Measurements from ENCODE around the gene CTIF. TPM values are rescaled to one million over a fixed set of nuclear protein-coding genes. Genes with fewer than 3 reads are reported as not detected.

The CTIF gene
- total RNA-seq, 1 donor from 2014 or later = 67.9 TPM

GRCh38 chr18:48530399-48531081 is 8.3 kb upstream of the CTIF start:
- Mint-ChIP-seq H3K36me3 (no peaks in the 10 kb centered on the region), H3K4me1 (peaks cover 2% of the 10 kb centered on the region), H3K9me3 (no peaks in the 10 kb centered on the region), H3K27ac (no peak overlapping the region), H3K4me3 (no peak overlapping the region), H3K27me3 (ENCODE audit: low read depth) (peaks cover 14% of the 10 kb centered on the region)
- no peak for DNase-seq (ENCODE audit: low spot score in 2 of 2, unreplicated experiment in 2 of 2)
- TF ChIP-seq CTCF (IDR thresholded peaks at IDR 0.05; ENCODE audit: unreplicated experiment) = no peak

- no peaks in the 10 kb centered on the region for H3K36me3 Mint-ChIP-seq
- DNase-seq (ENCODE audit: low spot score in 2 of 2, unreplicated experiment in 2 of 2) = no peak
- peaks cover 2% of the 10 kb centered on the region for H3K4me1 Mint-ChIP-seq
- no peaks in the 10 kb centered on the region for H3K9me3 Mint-ChIP-seq
- peaks cover 12% of the 10 kb centered on the region for H3K27me3 Mint-ChIP-seq (ENCODE audit: low read depth)
- H3K27ac Mint-ChIP-seq = no peak overlapping the region
- H3K4me3 Mint-ChIP-seq = no peak overlapping the region
- TF ChIP-seq CTCF (IDR thresholded peaks at IDR 0.05; ENCODE audit: unreplicated experiment) = no peak
Observed at GRCh38 chr18:48531082-48531403, 7.8 kb upstream of the CTIF start.

- no peak for DNase-seq (ENCODE audit: low spot score in 2 of 2, unreplicated experiment in 2 of 2)
- Mint-ChIP-seq H3K27ac (no peak overlapping the region), H3K36me3 (no peaks in the 10 kb centered on the region), H3K9me3 (no peaks in the 10 kb centered on the region), H3K4me1 (peaks cover 2% of the 10 kb centered on the region), H3K27me3 (ENCODE audit: low read depth) (peaks cover 12% of the 10 kb centered on the region), H3K4me3 (no peak overlapping the region)
- TF ChIP-seq CTCF (IDR thresholded peaks at IDR 0.05; ENCODE audit: unreplicated experiment) = no peak
Observed at GRCh38 chr18:48531908-48532307, 6.9 kb upstream of the CTIF start.

- Mint-ChIP-seq H3K27me3 (ENCODE audit: low read depth) (peaks cover 2% of the 10 kb centered on the region), H3K4me1 (peaks cover 5% of the 10 kb centered on the region), H3K36me3 (no peaks in the 10 kb centered on the region), H3K9me3 (no peaks in the 10 kb centered on the region), H3K4me3 (no peak overlapping the region), H3K27ac (no peak overlapping the region)
- TF ChIP-seq CTCF (IDR thresholded peaks at IDR 0.05; ENCODE audit: unreplicated experiment) = no peak
- no peak for DNase-seq (ENCODE audit: low spot score in 2 of 2, unreplicated experiment in 2 of 2)
Observed at GRCh38 chr18:48533340-48534070, 5.3 kb upstream of the CTIF start.

- Mint-ChIP-seq H3K36me3 (no peaks in the 10 kb centered on the region), H3K9me3 (no peaks in the 10 kb centered on the region), H3K27me3 (ENCODE audit: low read depth) (peaks cover 2% of the 10 kb centered on the region), H3K4me3 (no peak overlapping the region), H3K27ac (no peak overlapping the region), H3K4me1 (peaks cover 6% of the 10 kb centered on the region)
- no peak for TF ChIP-seq CTCF (IDR thresholded peaks at IDR 0.05; ENCODE audit: unreplicated experiment)
- no peak for DNase-seq (ENCODE audit: low spot score in 2 of 2, unreplicated experiment in 2 of 2)
Observed at GRCh38 chr18:48534364-48534763, 4.5 kb upstream of the CTIF start.

Measured in mesothelial cell of epicardium (in vitro differentiated cells).